Adipocyte (in vitro differentiated cells): Measurements from ENCODE around the gene PRAMEF9.

Experiments used
- DNase-seq: peaks from one replicate; pipeline ENCODE4 v3.0.0-alpha.2; 2015; ENCODE audit warnings: low read depth
- H3K27me3 ChIP-seq: replicated peaks from 2 replicates; pipeline ENCODE4 v1.7.0; 2013; ENCODE audit warnings: mild to moderate bottlenecking, low read length, moderate library complexity; ENCODE audit not compliant: control insufficient read depth, insufficient read depth
- H3K36me3 ChIP-seq: 2 replicates; pipeline ENCODE4 v1.7.0; 2013; ENCODE audit warnings: low read length, mild to moderate bottlenecking, moderate library complexity; ENCODE audit not compliant: control insufficient read depth, insufficient read depth, severe bottlenecking
- H3K4me1 ChIP-seq: 2 replicates; pipeline ENCODE4 v1.7.0; 2013; ENCODE audit warnings: mild to moderate bottlenecking, low read length, moderate library complexity; ENCODE audit not compliant: control insufficient read depth, insufficient read depth
- H3K4me3 ChIP-seq: 2 replicates; pipeline ENCODE4 v1.7.0; 2013; ENCODE audit warnings: mild to moderate bottlenecking, low read length, moderate library complexity
- H3K9ac ChIP-seq: 2 replicates; pipeline ENCODE4 v1.7.0; 2013; ENCODE audit warnings: mild to moderate bottlenecking, low read length, moderate library complexity
- H3K9me3 ChIP-seq: 2 replicates; pipeline ENCODE4 v1.7.0; 2013; ENCODE audit warnings: mild to moderate bottlenecking, low read length, moderate library complexity; ENCODE audit not compliant: control insufficient read depth

Gene PRAMEF9

DNA sequence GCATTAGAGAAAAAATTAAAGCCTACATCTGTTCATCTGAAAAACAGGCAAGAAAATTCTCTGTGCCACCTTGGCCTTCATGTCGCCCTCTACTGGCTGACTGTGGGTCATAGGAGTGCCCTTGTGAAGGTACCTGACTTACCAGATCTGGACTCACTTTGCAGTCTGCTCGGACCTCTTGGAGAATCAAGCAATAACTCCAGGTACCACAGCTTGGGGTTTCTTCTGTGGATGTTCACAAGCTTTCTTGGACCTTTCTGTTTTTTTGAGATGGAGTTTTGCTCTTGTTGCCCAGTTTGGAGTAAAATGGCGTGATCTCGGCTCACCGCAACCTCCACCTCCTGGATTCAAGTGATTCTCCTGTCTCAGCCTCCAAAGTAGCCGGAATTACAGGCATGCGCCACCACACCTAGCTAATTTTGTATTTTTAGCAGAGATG is 56.7 kb downstream of the PRAMEF9 start:
- Histone ChIP-seq H3K27me3 (peaks cover 6% of the 10 kb centered on the region), H3K9me3 (no peaks in the 10 kb centered on the region), H3K36me3 (no peaks in the 10 kb centered on the region), H3K4me3 (no peak overlapping the region), H3K4me1 (no peaks in the 10 kb centered on the region), H3K9ac (no peak overlapping the region)
- DNase-seq = no peak
